Lung (tissue), 16 donors: Measurements from ENCODE around the gene CLK4. TPM values are rescaled to one million over a fixed set of nuclear protein-coding genes. Genes with fewer than 3 reads are reported as not detected.

Source experiments
- ATAC-seq: fragments of 200-7000 bp; cut with Tn5 transposase; one replicate; pipeline ENCODE4 v1.9.1; 2020; ENCODE audit warnings: moderate number of reproducible peaks; ENCODE audit not compliant: insufficient read depth, low FRiP score
- DNase-seq, 3 donors: peaks; one replicate each; pipeline ENCODE4 v3.0.0-alpha.2; 2013 to 2017
- H3K27ac ChIP-seq, 2 donors: one replicate each; pipeline ENCODE4 v1.5.1; 2013; ENCODE audit warnings: mild to moderate bottlenecking in 2 of 2, moderate library complexity in 2 of 2, control low read depth in 1 of 2, inconsistent platforms in 1 of 2, low read depth in 1 of 2, low read length in 1 of 2
- H3K27me3 ChIP-seq, 3 donors: one replicate each; pipeline ENCODE4 v1.5.1; 2013; ENCODE audit warnings: low read length in 2 of 3; ENCODE audit not compliant: control insufficient read depth in 3 of 3, insufficient read depth in 3 of 3
- H3K36me3 ChIP-seq, 4 donors: one replicate each; pipeline ENCODE4 v1.5.1; 2013; ENCODE audit warnings: low read length in 4 of 4, mild to moderate bottlenecking in 1 of 4, moderate library complexity in 1 of 4; ENCODE audit not compliant: control insufficient read depth in 4 of 4, insufficient read depth in 4 of 4
- H3K4me1 ChIP-seq, 5 donors: one replicate each; pipeline ENCODE4 v1.5.1; 2013; ENCODE audit warnings: low read length in 5 of 5, mild to moderate bottlenecking in 2 of 5, moderate library complexity in 1 of 5; ENCODE audit not compliant: control insufficient read depth in 5 of 5, insufficient read depth in 5 of 5
- H3K4me3 ChIP-seq: one replicate; pipeline ENCODE4 v1.5.1; 2013; ENCODE audit warnings: mild to moderate bottlenecking, control low read depth, moderate library complexity
- H3K9ac ChIP-seq, 2 donors: one replicate each; pipeline ENCODE4 v1.5.1; 2013; ENCODE audit warnings: low read length in 2 of 2, control low read depth in 1 of 2; ENCODE audit not compliant: insufficient read depth in 1 of 2
- H3K9me3 ChIP-seq, 4 donors: one replicate each; pipeline ENCODE4 v1.5.1; 2013; ENCODE audit warnings: low read length in 3 of 4, mild to moderate bottlenecking in 1 of 4, moderate library complexity in 1 of 4; ENCODE audit not compliant: control insufficient read depth in 4 of 4, insufficient read depth in 3 of 4
- WGBS, 2 donors: extraction: QIAGEN DNeasy Blood & Tissue Kit; methylation state at CpG; one replicate each; pipeline ENCODE4 v1.1.7; 2013; 5-methylcytosine and 5-hydroxymethylcytosine counted together
- long read RNA-seq, 5 donors: transcript quantifications; one replicate each; lab custom pipeline, GENCODE V29; 2026
- polyA plus RNA-seq, 2 donors: library from polyadenylated mRNA; stranded (reverse); fragments of 200-250 nt; gene quantifications; one replicate each; pipeline ENCODE4 v1.2.1, GENCODE V29; 2013
- total RNA-seq, 2 donors: library from RNA; depleted of rRNA in 1 of 2; stranded (reverse); fragments of >200 nt in 1 of 2; gene quantifications; one replicate each; pipeline ENCODE4 v1.2.1, GENCODE V29; 2014 to 2021
- TF ChIP-seq, protein P1 (sequence below): IDR thresholded peaks from 2 replicates; pipeline ENCODE4 v1.5.1; 2012; ENCODE audit warnings: mild to moderate bottlenecking; ENCODE audit errors: control extremely low read depth, extremely low read depth
- donor health status: control.
- donor health status: control.
- donor health status: Bipolar disorder and iron deficiency.
- donor health status: healthy.
- donor health status: DM: yes; HTN: yes; CAD: no.

Gene CLK4
- total RNA-seq: 10 to 100 TPM; 21.8 to 85.7 TPM
- 10 to 100 TPM; 12.6 to 35.2 TPM for polyA plus RNA-seq
- long read RNA-seq, donor 1, transcript CLK4-208 (2 exons, 1,690 nt): major isoform, 5 of 38 reads
- long read RNA-seq, donor 1, partial matches to known transcripts: 23 of 38 reads
- long read RNA-seq, donor 1, other reads (novel, unspliced or antisense): 0 of 38 reads
- long read RNA-seq, donor 2, partial matches to known transcripts: 0 of 5 reads
- long read RNA-seq, donor 2, other reads (novel, unspliced or antisense): 0 of 5 reads
- long read RNA-seq, donor 3, transcript CLK4-208 (2 exons, 1,690 nt): major isoform, 5 of 13 reads
- long read RNA-seq, donor 3, partial matches to known transcripts: 0 of 13 reads
- long read RNA-seq, donor 3, other reads (novel, unspliced or antisense): 0 of 13 reads
- long read RNA-seq, donor 4, partial matches to known transcripts: 0 of 3 reads
- long read RNA-seq, donor 4, other reads (novel, unspliced or antisense): 0 of 3 reads
- long read RNA-seq, donor 5, transcript CLK4-201 (13 exons, 2,568 nt): major isoform, 6 of 16 reads
- long read RNA-seq, donor 5, transcript CLK4-204 (3 exons, 1,316 nt): minor isoform, 5 of 16 reads
- long read RNA-seq, donor 5, partial matches to known transcripts: 0 of 16 reads
- long read RNA-seq, donor 5, other reads (novel, unspliced or antisense): 0 of 16 reads

DNA sequence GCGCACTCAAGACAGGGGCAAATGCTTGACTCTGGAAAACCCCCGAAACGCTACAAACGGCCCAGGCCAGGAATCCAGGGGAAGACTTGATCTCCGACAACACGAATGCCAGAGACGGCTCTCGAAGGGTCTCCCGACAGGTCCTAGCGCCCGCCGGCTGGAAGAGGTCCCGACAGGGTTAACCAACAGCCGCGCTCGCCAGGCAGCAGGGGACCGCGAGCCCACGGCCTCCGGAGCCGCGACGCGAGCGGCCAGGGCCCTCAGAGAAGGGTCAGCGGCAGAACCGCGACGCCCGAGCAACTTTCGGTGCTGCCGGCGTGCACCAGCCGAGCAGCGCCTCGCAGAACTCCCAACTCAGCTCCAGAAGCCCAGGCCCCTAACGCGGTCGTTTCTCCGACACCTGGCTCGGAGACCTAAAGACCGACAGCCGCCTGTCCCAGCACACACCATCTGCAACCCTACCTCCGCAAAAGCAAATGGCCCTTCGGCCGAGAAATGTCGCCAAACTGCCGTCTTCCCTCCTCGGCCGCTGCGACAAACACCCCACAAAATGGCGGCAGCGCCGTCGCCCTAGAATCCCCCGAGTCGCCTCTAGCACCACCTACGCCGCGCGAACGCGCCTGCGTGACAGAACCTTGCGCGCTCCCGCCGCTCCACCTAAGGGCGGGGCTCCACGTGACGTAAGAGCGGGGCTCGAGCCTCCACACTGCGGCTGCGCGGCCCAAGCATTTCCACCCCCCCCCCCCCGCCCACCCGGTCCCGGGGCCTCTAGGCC, at the start of gene CLK4:
Gene CLK4 (minus strand): TSS at position 567 of the 775 bp plus-strand sequence. CDS start 3,634 bp downstream, outside the sequence.
- TF ChIP-seq, protein P1, sequence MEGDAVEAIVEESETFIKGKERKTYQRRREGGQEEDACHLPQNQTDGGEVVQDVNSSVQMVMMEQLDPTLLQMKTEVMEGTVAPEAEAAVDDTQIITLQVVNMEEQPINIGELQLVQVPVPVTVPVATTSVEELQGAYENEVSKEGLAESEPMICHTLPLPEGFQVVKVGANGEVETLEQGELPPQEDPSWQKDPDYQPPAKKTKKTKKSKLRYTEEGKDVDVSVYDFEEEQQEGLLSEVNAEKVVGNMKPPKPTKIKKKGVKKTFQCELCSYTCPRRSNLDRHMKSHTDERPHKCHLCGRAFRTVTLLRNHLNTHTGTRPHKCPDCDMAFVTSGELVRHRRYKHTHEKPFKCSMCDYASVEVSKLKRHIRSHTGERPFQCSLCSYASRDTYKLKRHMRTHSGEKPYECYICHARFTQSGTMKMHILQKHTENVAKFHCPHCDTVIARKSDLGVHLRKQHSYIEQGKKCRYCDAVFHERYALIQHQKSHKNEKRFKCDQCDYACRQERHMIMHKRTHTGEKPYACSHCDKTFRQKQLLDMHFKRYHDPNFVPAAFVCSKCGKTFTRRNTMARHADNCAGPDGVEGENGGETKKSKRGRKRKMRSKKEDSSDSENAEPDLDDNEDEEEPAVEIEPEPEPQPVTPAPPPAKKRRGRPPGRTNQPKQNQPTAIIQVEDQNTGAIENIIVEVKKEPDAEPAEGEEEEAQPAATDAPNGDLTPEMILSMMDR: no peak
- Histone ChIP-seq H3K9ac (peak within 1 kb of the TSS; percentile 85 to 91), H3K9me3 (no peaks in the 10 kb centered on the region), H3K27ac (peak within 1 kb of the TSS; percentile 96 to 97), H3K27me3 (no peaks in the 10 kb centered on the region), H3K4me1 (peaks cover 0 to 21% (median 10%) of the 10 kb centered on the region in 5 donors), H3K36me3 (peaks cover 0 to 15% (median 11%) of the 10 kb centered on the region in 4 donors), H3K4me3 (peak within 1 kb of the TSS; percentile 78)
- WGBS, 2 donors: 0% methylated on average over 71 to 79 of the region's 79 CpGs
- ATAC-seq (peak; percentile 97), DNase-seq (peak; percentile 97 to 98 (median 97))

DNA sequence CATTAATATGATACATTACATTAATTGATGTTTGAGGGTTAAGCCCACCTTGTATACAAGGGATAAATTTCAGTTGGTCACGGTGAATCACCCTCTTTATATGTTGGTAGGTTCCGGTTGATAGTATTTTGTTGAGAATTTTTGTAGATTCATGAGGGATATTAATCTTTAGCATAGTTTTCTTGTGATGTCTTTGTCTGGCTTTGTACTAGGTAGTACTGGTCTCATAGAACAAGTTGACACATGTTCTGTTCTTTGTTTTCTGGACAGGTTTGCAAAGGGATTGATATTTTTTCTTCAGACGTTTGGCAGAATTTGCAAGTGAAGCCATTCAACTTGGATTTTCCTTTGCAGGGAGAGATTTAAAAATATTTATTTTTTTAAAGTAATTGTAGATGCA, 49.1 kb upstream of the CLK4 start:
- Histone ChIP-seq H3K27ac (no peak overlapping the region), H3K4me1 (peaks cover 0 to 2% (median 0%) of the 10 kb centered on the region in 5 donors), H3K4me3 (no peak overlapping the region), H3K9me3 (no peaks in the 10 kb centered on the region), H3K36me3 (no peaks in the 10 kb centered on the region), H3K9ac (no peak overlapping the region), H3K27me3 (no peaks in the 10 kb centered on the region)
- ATAC-seq (no peak), DNase-seq (no peak)
- TF ChIP-seq, protein P1: no peak
- 86 to 92% methylated on average over 3 of the region's 3 CpGs for WGBS, 2 donors

DNA sequence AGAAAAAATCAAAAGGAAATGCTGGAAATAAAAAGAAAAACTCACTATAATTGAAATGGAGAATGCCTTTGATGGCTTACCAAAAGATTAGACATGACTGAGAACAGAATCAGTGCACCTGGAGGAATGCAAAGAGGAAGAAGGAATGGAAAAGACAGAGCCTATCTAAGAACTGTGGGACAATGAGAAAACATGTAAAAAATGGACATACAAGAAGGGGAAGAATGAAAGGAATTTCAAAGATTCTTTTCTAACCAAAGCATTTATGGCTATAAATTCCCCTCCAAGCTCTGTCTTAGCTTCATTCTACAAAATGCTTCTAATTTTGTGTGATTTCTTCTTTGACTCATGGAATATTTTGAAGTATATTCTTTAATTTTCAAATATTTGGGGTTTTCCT, 47.5 kb upstream of the CLK4 start:
- TF ChIP-seq, protein P1: no peak
- no peak overlapping the region for H3K9ac ChIP-seq
- no peaks in the 10 kb centered on the region for H3K27me3 ChIP-seq
- H3K27ac ChIP-seq: no peak overlapping the region
- peaks cover 0 to 2% (median 0%) of the 10 kb centered on the region in 5 donors for H3K4me1 ChIP-seq
- H3K36me3 ChIP-seq: no peaks in the 10 kb centered on the region
- peaks cover 0 to 5% (median 0%) of the 10 kb centered on the region in 4 donors for H3K9me3 ChIP-seq
- no peak overlapping the region for H3K4me3 ChIP-seq
- ATAC-seq: no peak
- no peak for DNase-seq
